SK-N-SH (cell line): ENCODE results near the gene MYO7A. TPM values are rescaled to one million over a fixed set of nuclear protein-coding genes. Genes with fewer than 3 reads are reported as not detected.

Source experiments
- CTCF ChIA-PET: fragments of 300-600, 350-600 bp; formaldehyde crosslinking; extraction: SDS; loops from one replicate; lab custom pipeline; 2021; lab: Yijun Ruan, JAX
- POLR2A ChIA-PET: fragments of 350-600 bp; sonication (Branson Sonifier 250); formaldehyde crosslinking; extraction: SDS; loops from one replicate; lab custom pipeline; 2020; ENCODE audit warnings: antibody characterized with exemption, inconsistent platforms; lab: Yijun Ruan, JAX
- DNase-seq: peaks from one replicate; pipeline ENCODE4 v3.0.0; 2012
- H2AFZ ChIP-seq: fragments of 200-600 bp; sonication (generic); 2 replicates; pipeline ENCODE4 v1.8.1; 2016; ENCODE audit warnings: antibody characterized with exemption, mild to moderate bottlenecking, low read depth
- H3F3A ChIP-seq: fragments of 200-600 bp; sonication (generic); replicated peaks from 2 replicates; pipeline ENCODE3; 2016; ENCODE audit warnings: antibody characterized with exemption, mild to moderate bottlenecking; ENCODE audit not compliant: insufficient read depth
- H3K27ac ChIP-seq, 2 experiments: fragments of 200-500 bp in 1 of 2; fragments of 200-600 bp in 1 of 2; sonication (Bioruptor generic) in 1 of 2; sonication (generic), shearing (Covaris generic) in 1 of 2; 2 replicates each; pipeline versions ENCODE4 v1.5.1 to v1.6.1; 2014 to 2016; ENCODE audit warnings: low read depth in 2 of 2, inconsistent platforms in 1 of 2, low read length in 1 of 2, mild to moderate bottlenecking in 1 of 2, mixed read lengths in 1 of 2
- H3K27me3 ChIP-seq: fragments of 200-600 bp; sonication (generic), shearing (Covaris generic); 2 replicates; pipeline ENCODE4 v1.6.1; 2016; ENCODE audit warnings: mixed run types; ENCODE audit not compliant: insufficient read depth
- H3K36me3 ChIP-seq, 2 experiments: fragments of 200-500 bp in 1 of 2; fragments of 200-600 bp in 1 of 2; sonication (Bioruptor generic) in 1 of 2; sonication (generic) in 1 of 2; replicated peaks in 1 of 2; 2 replicates each; pipeline versions ENCODE3 to v1.5.1; 2014 to 2016; ENCODE audit warnings: low read length in 1 of 2, mild to moderate bottlenecking in 1 of 2; ENCODE audit not compliant: insufficient read depth in 2 of 2, control insufficient read depth in 1 of 2
- H3K4me1 ChIP-seq, 2 experiments: fragments of 200-500 bp in 1 of 2; fragments of 200-600 bp in 1 of 2; sonication (Bioruptor generic) in 1 of 2; sonication (generic), shearing (Covaris generic) in 1 of 2; 2 replicates each; pipeline versions ENCODE4 v1.5.1 to v1.6.1; 2014 to 2016; ENCODE audit warnings: low read depth in 1 of 2, low read length in 1 of 2, mixed run types in 1 of 2; ENCODE audit not compliant: insufficient read depth in 2 of 2, control insufficient read depth in 1 of 2
- H3K4me2 ChIP-seq: fragments of 200-600 bp; sonication (generic), shearing (Covaris generic); 2 replicates; pipeline ENCODE4 v1.6.1; 2017; ENCODE audit warnings: mixed run types
- H3K4me3 ChIP-seq, 2 experiments: fragments of 200-500 bp in 1 of 2; fragments of 200-600 bp in 1 of 2; sonication (Bioruptor generic) in 1 of 2; sonication (generic), shearing (Covaris generic) in 1 of 2; 2 replicates each; pipeline versions ENCODE4 v1.5.1 to v1.8.1; 2014 to 2016; ENCODE audit warnings: low read depth in 2 of 2, inconsistent platforms in 1 of 2, low read length in 1 of 2, mild to moderate bottlenecking in 1 of 2, mixed read lengths in 1 of 2, moderate library complexity in 1 of 2
- H3K79me2 ChIP-seq: fragments of 200-600 bp; sonication (generic); 2 replicates; pipeline ENCODE4 v1.8.1; 2017; ENCODE audit warnings: mild to moderate bottlenecking; ENCODE audit not compliant: insufficient read depth
- H3K9ac ChIP-seq: fragments of 200-600 bp; sonication (generic); 2 replicates; pipeline ENCODE4 v1.6.1; 2017; ENCODE audit warnings: mixed run types
- H3K9me2 ChIP-seq: fragments of 200-600 bp; sonication (generic); 2 replicates; pipeline ENCODE4 v1.6.1; 2017; ENCODE audit warnings: mixed run types
- H3K9me3 ChIP-seq: fragments of 200-600 bp; sonication (generic); 2 replicates; pipeline ENCODE4 v1.6.1; 2017; ENCODE audit warnings: mixed run types, mild to moderate bottlenecking, moderate library complexity
- H4K20me1 ChIP-seq: fragments of 200-600 bp; sonication (generic); 2 replicates; pipeline ENCODE4 v1.6.1; 2017; ENCODE audit warnings: mild to moderate bottlenecking, mixed run types; ENCODE audit not compliant: insufficient read depth
- EP300 ChIP-seq, 2 experiments: IDR thresholded peaks; 2 replicates each; pipeline versions ENCODE4 v1.4.0 to v1.6.1; 2012; ENCODE audit warnings: borderline replicate concordance in 1 of 2, low read depth in 1 of 2, low read length in 1 of 2
- FOXJ3 ChIP-seq: sonication (generic); formaldehyde crosslinking; IDR thresholded peaks from 2 replicates; pipeline ENCODE4 v1.5.1; 2020; ENCODE audit warnings: mild to moderate bottlenecking, missing genetic modification reagents
- FOXM1 ChIP-seq: IDR thresholded peaks from 2 replicates; pipeline ENCODE4 v1.4.0; 2012; ENCODE audit warnings: low read depth, mild to moderate bottlenecking
- GATA2 ChIP-seq: sonication (generic); formaldehyde crosslinking; IDR thresholded peaks from 2 replicates; pipeline ENCODE4 v1.5.0; 2020; ENCODE audit warnings: mild to moderate bottlenecking, missing genetic modification reagents
- MEF2A ChIP-seq: IDR thresholded peaks from 2 replicates; pipeline ENCODE4 v1.4.0; 2012; ENCODE audit warnings: low read depth, borderline replicate concordance
- MXI1 ChIP-seq: IDR thresholded peaks from 2 replicates; pipeline ENCODE4 v1.6.1; 2012; ENCODE audit warnings: mild to moderate bottlenecking, low read depth, low read length, improper control_type of control experiment
- NFIC ChIP-seq: IDR thresholded peaks from 2 replicates; pipeline ENCODE4 v1.4.0; 2012; ENCODE audit warnings: borderline replicate concordance
- POLR2AphosphoS5 ChIP-seq: IDR thresholded peaks from 2 replicates; pipeline ENCODE4 v1.6.1; 2012; ENCODE audit warnings: low read depth, low read length
- RCOR1 ChIP-seq: fragments of 150-350 bp; IDR thresholded peaks from 2 replicates; pipeline ENCODE4 v1.6.1; 2017; ENCODE audit warnings: antibody characterized with exemption, low read length
- SIN3A ChIP-seq: IDR thresholded peaks from 2 replicates; pipeline ENCODE4 v1.6.1; 2012; ENCODE audit warnings: low read depth, mild to moderate bottlenecking, low read length, moderate library complexity, borderline replicate concordance
- SMC3 ChIP-seq: IDR thresholded peaks from 2 replicates; pipeline ENCODE4 v1.6.1; 2012; ENCODE audit warnings: low read depth, low read length, improper control_type of control experiment
- TCF12 ChIP-seq: IDR thresholded peaks from 2 replicates; pipeline ENCODE4 v1.4.0; 2012
- YY1 ChIP-seq: IDR thresholded peaks from 2 replicates; pipeline ENCODE4 v1.4.0; 2012; ENCODE audit warnings: low read depth, mild to moderate bottlenecking
- WGBS: methylation state at CpG from one replicate; pipeline ENCODE4 v1.1.6; 2017; ENCODE audit warnings: low lambda C conversion rate; 5-methylcytosine and 5-hydroxymethylcytosine counted together
- polyA plus RNA-seq, 3 experiments: library from polyadenylated mRNA; depleted of rRNA; stranded (reverse); fragments of >200 nt; gene quantifications; 2 replicates each; pipeline ENCODE4 v1.2.3, GENCODE V29; 2012
- TF ChIP-seq, protein P1 (sequence below): IDR thresholded peaks from 2 replicates; pipeline ENCODE4 v1.4.0; 2012; ENCODE audit warnings: low read depth
- TF ChIP-seq, protein P2 (sequence below): IDR thresholded peaks from 2 replicates; pipeline ENCODE4 v1.6.1; 2012; ENCODE audit warnings: mild to moderate bottlenecking, low read depth, low read length, moderate library complexity
- TF ChIP-seq, protein P3 (sequence below): IDR thresholded peaks from 2 replicates; pipeline ENCODE4 v1.4.0; 2012; ENCODE audit warnings: low read depth, borderline replicate concordance
- TF ChIP-seq, protein P4 (sequence below): IDR thresholded peaks from 2 replicates; pipeline ENCODE4; 2012

The MYO7A gene
- polyA plus RNA-seq, 1 of the 3 experiments (the other 2 are of a cell fraction) = 0.08 TPM

DNA sequence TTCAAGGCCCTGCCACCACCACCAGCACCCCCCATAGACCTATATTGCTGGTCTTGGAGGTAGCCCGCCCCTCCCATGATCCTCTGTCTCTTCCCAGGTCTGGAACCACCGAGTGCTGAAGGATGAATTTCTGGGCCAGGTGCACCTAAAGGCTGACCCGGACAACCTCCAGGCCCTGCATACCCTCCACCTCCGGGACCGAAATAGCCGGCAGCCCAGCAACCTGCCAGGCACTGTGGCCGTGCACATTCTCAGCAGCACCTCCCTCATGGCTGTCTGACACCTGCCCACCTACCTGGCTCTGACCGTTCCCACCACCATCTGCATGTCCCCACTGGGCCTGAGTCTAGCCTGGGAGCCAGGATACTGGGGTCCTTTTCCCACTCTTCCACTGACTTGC lies 4.5 kb upstream of the MYO7A start:
- no peak for DNase-seq
- TF ChIP-seq SIN3A (no peak), RCOR1 (no peak), TCF12 (no peak), FOXM1 (no peak), GATA2 (CRISPR knock-in tag) (no peak), FOXJ3 (CRISPR knock-in tag) (no peak), MEF2A (no peak), POLR2AphosphoS5 (no peak), MXI1 (no peak), YY1 (no peak), EP300 (IDR thresholded peaks at IDR 0.05; ENCODE audit: borderline replicate concordance in 1 of 2, low read depth in 1 of 2, low read length in 1 of 2) (no peak), NFIC (no peak), SMC3 (no peak)
- TF ChIP-seq, protein P1, sequence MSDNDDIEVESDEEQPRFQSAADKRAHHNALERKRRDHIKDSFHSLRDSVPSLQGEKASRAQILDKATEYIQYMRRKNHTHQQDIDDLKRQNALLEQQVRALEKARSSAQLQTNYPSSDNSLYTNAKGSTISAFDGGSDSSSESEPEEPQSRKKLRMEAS = no peak
- TF ChIP-seq, protein P2, sequence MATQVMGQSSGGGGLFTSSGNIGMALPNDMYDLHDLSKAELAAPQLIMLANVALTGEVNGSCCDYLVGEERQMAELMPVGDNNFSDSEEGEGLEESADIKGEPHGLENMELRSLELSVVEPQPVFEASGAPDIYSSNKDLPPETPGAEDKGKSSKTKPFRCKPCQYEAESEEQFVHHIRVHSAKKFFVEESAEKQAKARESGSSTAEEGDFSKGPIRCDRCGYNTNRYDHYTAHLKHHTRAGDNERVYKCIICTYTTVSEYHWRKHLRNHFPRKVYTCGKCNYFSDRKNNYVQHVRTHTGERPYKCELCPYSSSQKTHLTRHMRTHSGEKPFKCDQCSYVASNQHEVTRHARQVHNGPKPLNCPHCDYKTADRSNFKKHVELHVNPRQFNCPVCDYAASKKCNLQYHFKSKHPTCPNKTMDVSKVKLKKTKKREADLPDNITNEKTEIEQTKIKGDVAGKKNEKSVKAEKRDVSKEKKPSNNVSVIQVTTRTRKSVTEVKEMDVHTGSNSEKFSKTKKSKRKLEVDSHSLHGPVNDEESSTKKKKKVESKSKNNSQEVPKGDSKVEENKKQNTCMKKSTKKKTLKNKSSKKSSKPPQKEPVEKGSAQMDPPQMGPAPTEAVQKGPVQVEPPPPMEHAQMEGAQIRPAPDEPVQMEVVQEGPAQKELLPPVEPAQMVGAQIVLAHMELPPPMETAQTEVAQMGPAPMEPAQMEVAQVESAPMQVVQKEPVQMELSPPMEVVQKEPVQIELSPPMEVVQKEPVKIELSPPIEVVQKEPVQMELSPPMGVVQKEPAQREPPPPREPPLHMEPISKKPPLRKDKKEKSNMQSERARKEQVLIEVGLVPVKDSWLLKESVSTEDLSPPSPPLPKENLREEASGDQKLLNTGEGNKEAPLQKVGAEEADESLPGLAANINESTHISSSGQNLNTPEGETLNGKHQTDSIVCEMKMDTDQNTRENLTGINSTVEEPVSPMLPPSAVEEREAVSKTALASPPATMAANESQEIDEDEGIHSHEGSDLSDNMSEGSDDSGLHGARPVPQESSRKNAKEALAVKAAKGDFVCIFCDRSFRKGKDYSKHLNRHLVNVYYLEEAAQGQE = no peak
- TF ChIP-seq, protein P3, sequence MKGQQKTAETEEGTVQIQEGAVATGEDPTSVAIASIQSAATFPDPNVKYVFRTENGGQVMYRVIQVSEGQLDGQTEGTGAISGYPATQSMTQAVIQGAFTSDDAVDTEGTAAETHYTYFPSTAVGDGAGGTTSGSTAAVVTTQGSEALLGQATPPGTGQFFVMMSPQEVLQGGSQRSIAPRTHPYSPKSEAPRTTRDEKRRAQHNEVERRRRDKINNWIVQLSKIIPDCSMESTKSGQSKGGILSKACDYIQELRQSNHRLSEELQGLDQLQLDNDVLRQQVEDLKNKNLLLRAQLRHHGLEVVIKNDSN = no peak
- TF ChIP-seq, protein P4, sequence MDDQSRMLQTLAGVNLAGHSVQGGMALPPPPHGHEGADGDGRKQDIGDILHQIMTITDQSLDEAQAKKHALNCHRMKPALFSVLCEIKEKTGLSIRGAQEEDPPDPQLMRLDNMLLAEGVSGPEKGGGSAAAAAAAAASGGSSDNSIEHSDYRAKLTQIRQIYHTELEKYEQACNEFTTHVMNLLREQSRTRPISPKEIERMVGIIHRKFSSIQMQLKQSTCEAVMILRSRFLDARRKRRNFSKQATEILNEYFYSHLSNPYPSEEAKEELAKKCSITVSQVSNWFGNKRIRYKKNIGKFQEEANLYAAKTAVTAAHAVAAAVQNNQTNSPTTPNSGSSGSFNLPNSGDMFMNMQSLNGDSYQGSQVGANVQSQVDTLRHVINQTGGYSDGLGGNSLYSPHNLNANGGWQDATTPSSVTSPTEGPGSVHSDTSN = no peak
- H4K20me1 ChIP-seq = no peaks in the 10 kb centered on the region
- no peak overlapping the region for H3K9ac ChIP-seq
- no peaks in the 10 kb centered on the region for H3F3A ChIP-seq
- no peak overlapping the region for H2AFZ ChIP-seq
- POLR2A ChIA-PET = no interaction called here
- no peaks in the 10 kb centered on the region for H3K9me2 ChIP-seq
- 96% methylated on average over 4 of the region's 8 CpGs for WGBS
- no peaks in the 10 kb centered on the region for H3K9me3 ChIP-seq
- CTCF ChIA-PET = interaction anchor here (1.3 to 12.2 kb wide), 2 partner anchors 62 to 84 kb away, joined by 3 to 270 read pairs; no protein-coding TSS in a partner anchor
- H3K4me2 ChIP-seq = no peak overlapping the region
- H3K4me1 ChIP-seq = peaks cover 0 to 26% of the 10 kb centered on the region in 2 experiments; a peak in 1 of 4 replicates
- H3K27me3 ChIP-seq = no peaks in the 10 kb centered on the region
- no peak overlapping the region for H3K4me3 ChIP-seq
- H3K36me3 ChIP-seq = peaks cover 0 to 24% of the 10 kb centered on the region in 2 experiments
- H3K27ac ChIP-seq = no peak overlapping the region
- no peaks in the 10 kb centered on the region for H3K79me2 ChIP-seq
